WTC11 (cell line): ENCODE data around the gene AZU1. TPM values are rescaled to one million over a fixed set of nuclear protein-coding genes. Genes with fewer than 3 reads are reported as not detected.
A peak's percentile ranks its signal among the peaks of the same experiment; 100 is the strongest.

ENCODE experiments used
- ATAC-seq: fragments of 200-7000 bp; cut with Tn5 transposase; 2 replicates; pipeline ENCODE4 v1.10.0; 2021; ENCODE audit warnings: mild to moderate bottlenecking, moderate library complexity
- Bru-seq: library from RNA; stranded (reverse); fragments of 400-500 nt; gene quantifications from one replicate; lab custom pipeline; 2021; lab: Mats Ljungman, UMichigan
- CTCF ChIA-PET: fragments of 300-600 bp; sonication (Branson Sonifier 250); formaldehyde crosslinking; loops from one replicate; lab custom pipeline; 2021; ENCODE audit warnings: antibody characterized with exemption; lab: Charles Lee
- POLR2A ChIA-PET: fragments of 350-600 bp; sonication (Branson Sonifier 250); formaldehyde crosslinking; loops from one replicate; lab custom pipeline; 2021; ENCODE audit warnings: antibody characterized with exemption; lab: Charles Lee
- DNase-seq: peaks from one replicate; pipeline ENCODE4 v3.0.0; 2021; ENCODE audit warnings: low spot score
- H3K27ac Mint-ChIP-seq: 2 replicates; pipeline ENCODE4 v1.8.0; 2021; ENCODE audit warnings: mixed read lengths
- H3K27me3 Mint-ChIP-seq: 2 replicates; pipeline ENCODE4 v1.8.0; 2021; ENCODE audit warnings: low read depth, mild to moderate bottlenecking, moderate library complexity, mixed read lengths
- H3K36me3 Mint-ChIP-seq: 2 replicates; pipeline ENCODE4 v1.8.0; 2021; ENCODE audit warnings: mixed read lengths
- H3K4me1 Mint-ChIP-seq: 2 replicates; pipeline ENCODE4 v1.8.0; 2022; ENCODE audit warnings: mixed read lengths
- H3K4me3 Mint-ChIP-seq: 2 replicates; pipeline ENCODE4 v1.8.0; 2021; ENCODE audit warnings: mild to moderate bottlenecking, moderate library complexity, mixed read lengths
- H3K9me3 Mint-ChIP-seq: 2 replicates; pipeline ENCODE4 v1.8.0; 2021; ENCODE audit warnings: mixed read lengths
- ATF6 ChIP-seq: sonication (generic); formaldehyde crosslinking; IDR thresholded peaks from 2 replicates; pipeline ENCODE4 v1.8.1; 2023; ENCODE audit warnings: mild to moderate bottlenecking, missing genetic modification reagents
- CREM ChIP-seq: sonication (generic); formaldehyde crosslinking; IDR thresholded peaks from 2 replicates; pipeline ENCODE4 v1.8.1; 2022; ENCODE audit warnings: mild to moderate bottlenecking, missing genetic modification reagents, moderate library complexity
- ELF4 ChIP-seq: sonication (generic); formaldehyde crosslinking; IDR thresholded peaks from 2 replicates; pipeline ENCODE4 v1.8.1; 2022; ENCODE audit warnings: low read depth, mild to moderate bottlenecking, moderate library complexity, missing genetic modification reagents
- ETV6 ChIP-seq: sonication (generic); formaldehyde crosslinking; IDR thresholded peaks from 2 replicates; pipeline ENCODE4 v1.8.1; 2022; ENCODE audit warnings: mild to moderate bottlenecking, missing genetic modification reagents
- GABPB1 ChIP-seq: sonication (generic); formaldehyde crosslinking; IDR thresholded peaks from 2 replicates; pipeline ENCODE4 v1.8.1; 2023; ENCODE audit warnings: mild to moderate bottlenecking, missing genetic modification reagents
- NFYB ChIP-seq: sonication (generic); formaldehyde crosslinking; conservative IDR thresholded peaks from 2 replicates; pipeline ENCODE4 v1.8.0; 2022; ENCODE audit warnings: low read depth, missing genetic modification reagents
- NR1H2 ChIP-seq: sonication (generic); formaldehyde crosslinking; IDR thresholded peaks from 2 replicates; pipeline ENCODE4 v1.9.0; 2021; ENCODE audit warnings: mild to moderate bottlenecking, moderate library complexity, missing genetic modification reagents
- RELA ChIP-seq: sonication (generic); formaldehyde crosslinking; IDR thresholded peaks from 2 replicates; pipeline ENCODE4 v1.8.1; 2022; ENCODE audit warnings: missing genetic modification reagents, mild to moderate bottlenecking, borderline replicate concordance
- TCF7 ChIP-seq: sonication (generic); formaldehyde crosslinking; IDR thresholded peaks from 2 replicates; pipeline ENCODE4 v1.8.0; 2022; ENCODE audit warnings: mild to moderate bottlenecking, low read depth, missing genetic modification reagents, moderate library complexity
- ZNF219 ChIP-seq: sonication (generic); formaldehyde crosslinking; IDR thresholded peaks from 2 replicates; pipeline ENCODE4 v1.8.0; 2023; ENCODE audit warnings: missing genetic modification reagents, mild to moderate bottlenecking, borderline replicate concordance
- ZNF232 ChIP-seq: sonication (generic); formaldehyde crosslinking; IDR thresholded peaks from 2 replicates; pipeline ENCODE4 v1.8.0; 2022; ENCODE audit warnings: mild to moderate bottlenecking, missing genetic modification reagents
- ZNF263 ChIP-seq: sonication (generic); formaldehyde crosslinking; IDR thresholded peaks from 2 replicates; pipeline ENCODE4 v1.8.1; 2022; ENCODE audit warnings: low read depth, mild to moderate bottlenecking, moderate library complexity, missing genetic modification reagents
- ZNF425 ChIP-seq: fragments of 250-450 bp; sonication (Bioruptor Pico); conservative IDR thresholded peaks from 2 replicates; pipeline ENCODE4 v1.9.0; 2021; ENCODE audit warnings: mild to moderate bottlenecking
- long read RNA-seq, 3 experiments: library from RNA in 1 of 3; library from capped mRNA in 1 of 3; library from polyadenylated mRNA in 1 of 3; unstranded in 2 of 3; stranded (forward) in 1 of 3; transcript quantifications; one replicate each; pipeline ENCODE4 v2.0.0, GENCODE V29; 2021
- total RNA-seq: library from RNA; stranded (reverse); gene quantifications from 3 replicates; pipeline ENCODE4 v1.2.3, GENCODE V29; 2021
- TF ChIP-seq, protein P1 (sequence below): sonication (generic); formaldehyde crosslinking; IDR thresholded peaks from 2 replicates; pipeline ENCODE4 v1.8.1; 2022; ENCODE audit warnings: mild to moderate bottlenecking, moderate library complexity, missing genetic modification reagents
- TF ChIP-seq, protein P2 (sequence below): sonication (generic); formaldehyde crosslinking; IDR thresholded peaks from 2 replicates; pipeline ENCODE4 v1.8.0; 2022; ENCODE audit warnings: missing genetic modification reagents

Gene AZU1, protein sequence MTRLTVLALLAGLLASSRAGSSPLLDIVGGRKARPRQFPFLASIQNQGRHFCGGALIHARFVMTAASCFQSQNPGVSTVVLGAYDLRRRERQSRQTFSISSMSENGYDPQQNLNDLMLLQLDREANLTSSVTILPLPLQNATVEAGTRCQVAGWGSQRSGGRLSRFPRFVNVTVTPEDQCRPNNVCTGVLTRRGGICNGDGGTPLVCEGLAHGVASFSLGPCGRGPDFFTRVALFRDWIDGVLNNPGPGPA
- 1.2 to 3.3 TPM (median 2.5 TPM) in 3 replicates for total RNA-seq
- percentile 25 among the genes with signal in this experiment for Bru-seq, nascent RNA
- long read RNA-seq, experiment 1, result 0 reads
- long read RNA-seq, experiment 2, result 0 reads
- long read RNA-seq, experiment 3, result 0 reads

DNA sequence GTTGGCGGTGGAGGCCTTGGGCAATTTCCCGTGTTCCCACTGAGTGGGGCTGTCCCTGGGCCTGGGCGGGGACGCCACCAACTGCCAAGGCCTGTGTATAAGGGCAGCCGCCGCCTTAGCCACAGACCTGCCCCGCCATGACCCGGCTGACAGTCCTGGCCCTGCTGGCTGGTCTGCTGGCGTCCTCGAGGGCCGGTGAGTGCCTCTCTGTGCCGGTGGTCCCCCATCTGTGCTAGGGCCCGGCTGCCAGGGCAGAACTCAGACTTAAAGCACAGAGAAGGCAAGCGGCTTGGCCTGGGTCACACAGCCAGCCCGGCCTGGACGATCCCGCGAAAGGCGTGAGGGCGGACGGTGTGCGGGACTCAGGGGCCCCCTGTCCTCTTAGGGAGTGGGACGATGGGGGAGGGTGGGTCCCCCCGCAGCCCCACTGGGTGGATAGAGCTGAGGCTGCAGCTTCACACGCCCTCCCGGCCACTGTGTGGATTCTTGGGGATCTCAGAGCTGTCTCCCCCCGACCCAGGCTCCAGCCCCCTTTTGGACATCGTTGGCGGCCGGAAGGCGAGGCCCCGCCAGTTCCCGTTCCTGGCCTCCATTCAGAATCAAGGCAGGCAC is at the start of gene AZU1:
TSS of gene AZU1 (plus strand) at position 128 of the 612 bp plus-strand sequence. CDS start at position 138, 10 bp downstream.
- Mint-ChIP-seq H3K9me3 (no peaks in the 10 kb centered on the region), H3K4me3 (no peak within 1 kb of the TSS), H3K27ac (no peak within 1 kb of the TSS), H3K27me3 (no peaks in the 10 kb centered on the region), H3K4me1 (peaks cover 7% of the 10 kb centered on the region), H3K36me3 (no peaks in the 10 kb centered on the region)
- ChIA-PET POLR2A (no interaction called here), CTCF (no interaction called here)
- TF ChIP-seq, protein P1, sequence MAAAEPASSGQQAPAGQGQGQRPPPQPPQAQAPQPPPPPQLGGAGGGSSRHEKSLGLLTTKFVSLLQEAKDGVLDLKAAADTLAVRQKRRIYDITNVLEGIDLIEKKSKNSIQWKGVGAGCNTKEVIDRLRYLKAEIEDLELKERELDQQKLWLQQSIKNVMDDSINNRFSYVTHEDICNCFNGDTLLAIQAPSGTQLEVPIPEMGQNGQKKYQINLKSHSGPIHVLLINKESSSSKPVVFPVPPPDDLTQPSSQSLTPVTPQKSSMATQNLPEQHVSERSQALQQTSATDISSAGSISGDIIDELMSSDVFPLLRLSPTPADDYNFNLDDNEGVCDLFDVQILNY (CRISPR knock-in tag), result no peak
- no peak for TF ChIP-seq RELA (CRISPR knock-in tag)
- no peak; the same call in 1 of the 2 replicates for ATAC-seq
- DNase-seq, result no peak

DNA sequence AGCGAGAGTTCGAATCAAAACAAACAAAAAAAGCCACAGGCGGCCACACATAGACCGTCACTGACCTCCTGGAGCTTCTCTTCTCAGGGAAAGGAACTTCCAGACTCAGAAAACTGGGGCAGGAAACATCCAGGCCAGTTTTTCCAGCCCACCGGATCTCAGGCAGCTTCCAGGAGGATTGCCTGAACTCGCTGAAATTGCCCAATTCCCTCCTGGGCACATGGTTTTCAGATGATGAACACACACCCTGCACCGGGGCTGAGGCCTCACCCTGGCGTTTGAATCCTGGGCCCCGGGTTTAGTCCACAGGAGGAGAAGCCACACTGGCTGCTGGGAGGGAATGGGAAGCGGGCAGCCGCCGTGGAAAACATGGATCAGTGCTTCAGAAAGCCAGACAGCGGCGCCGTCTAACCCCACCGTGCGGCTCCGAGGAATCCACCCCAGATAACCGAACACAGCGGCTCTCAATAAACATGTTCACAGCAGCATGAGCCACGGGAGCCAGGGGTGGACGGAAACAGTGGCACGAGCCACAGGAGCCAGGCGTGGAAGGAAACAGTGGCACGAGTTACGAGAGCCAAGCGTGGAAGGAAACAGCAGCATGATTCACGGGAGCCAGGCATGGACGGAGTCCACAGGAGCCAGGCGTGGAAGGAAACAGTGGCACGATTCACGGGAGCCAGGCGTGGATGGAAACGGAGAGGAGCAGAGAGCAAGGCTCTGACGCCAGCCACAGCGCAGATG is 48.6 kb upstream of the AZU1 start:
- Mint-ChIP-seq H3K4me3 (no peak overlapping the region), H3K4me1 (peaks cover 24% of the 10 kb centered on the region), H3K9me3 (no peaks in the 10 kb centered on the region), H3K27ac (no peak overlapping the region), H3K36me3 (no peaks in the 10 kb centered on the region), H3K27me3 (no peaks in the 10 kb centered on the region)
- POLR2A ChIA-PET, result no interaction called here
- ATAC-seq, result no peak
- no peak for DNase-seq
- CTCF ChIA-PET, result no interaction called here
- TF ChIP-seq, protein P2, sequence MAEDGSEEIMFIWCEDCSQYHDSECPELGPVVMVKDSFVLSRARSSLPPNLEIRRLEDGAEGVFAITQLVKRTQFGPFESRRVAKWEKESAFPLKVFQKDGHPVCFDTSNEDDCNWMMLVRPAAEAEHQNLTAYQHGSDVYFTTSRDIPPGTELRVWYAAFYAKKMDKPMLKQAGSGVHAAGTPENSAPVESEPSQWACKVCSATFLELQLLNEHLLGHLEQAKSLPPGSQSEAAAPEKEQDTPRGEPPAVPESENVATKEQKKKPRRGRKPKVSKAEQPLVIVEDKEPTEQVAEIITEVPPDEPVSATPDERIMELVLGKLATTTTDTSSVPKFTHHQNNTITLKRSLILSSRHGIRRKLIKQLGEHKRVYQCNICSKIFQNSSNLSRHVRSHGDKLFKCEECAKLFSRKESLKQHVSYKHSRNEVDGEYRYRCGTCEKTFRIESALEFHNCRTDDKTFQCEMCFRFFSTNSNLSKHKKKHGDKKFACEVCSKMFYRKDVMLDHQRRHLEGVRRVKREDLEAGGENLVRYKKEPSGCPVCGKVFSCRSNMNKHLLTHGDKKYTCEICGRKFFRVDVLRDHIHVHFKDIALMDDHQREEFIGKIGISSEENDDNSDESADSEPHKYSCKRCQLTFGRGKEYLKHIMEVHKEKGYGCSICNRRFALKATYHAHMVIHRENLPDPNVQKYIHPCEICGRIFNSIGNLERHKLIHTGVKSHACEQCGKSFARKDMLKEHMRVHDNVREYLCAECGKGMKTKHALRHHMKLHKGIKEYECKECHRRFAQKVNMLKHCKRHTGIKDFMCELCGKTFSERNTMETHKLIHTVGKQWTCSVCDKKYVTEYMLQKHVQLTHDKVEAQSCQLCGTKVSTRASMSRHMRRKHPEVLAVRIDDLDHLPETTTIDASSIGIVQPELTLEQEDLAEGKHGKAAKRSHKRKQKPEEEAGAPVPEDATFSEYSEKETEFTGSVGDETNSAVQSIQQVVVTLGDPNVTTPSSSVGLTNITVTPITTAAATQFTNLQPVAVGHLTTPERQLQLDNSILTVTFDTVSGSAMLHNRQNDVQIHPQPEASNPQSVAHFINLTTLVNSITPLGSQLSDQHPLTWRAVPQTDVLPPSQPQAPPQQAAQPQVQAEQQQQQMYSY (CRISPR knock-in tag), result peak; percentile 92
- no peak for TF ChIP-seq ZNF263 (CRISPR knock-in tag)
- TF ChIP-seq GABPB1, result peak; percentile 81
- no peak for TF ChIP-seq ZNF232 (CRISPR knock-in tag)
- no peak for TF ChIP-seq NFYB (CRISPR knock-in tag)
- no peak for TF ChIP-seq ZNF425
- no peak for TF ChIP-seq ATF6 (CRISPR knock-in tag)

GRCh38 chr19:780935-781334 is 46.7 kb upstream of the AZU1 start:
- DNase-seq, result no peak
- Mint-ChIP-seq H3K4me1 (peaks cover 24% of the 10 kb centered on the region), H3K4me3 (no peak overlapping the region), H3K36me3 (no peaks in the 10 kb centered on the region), H3K9me3 (no peaks in the 10 kb centered on the region), H3K27ac (no peak overlapping the region), H3K27me3 (no peaks in the 10 kb centered on the region)
- ChIA-PET CTCF (interaction anchor here (1.8 kb wide), 1 partner anchor 8 kb away, joined by 9 read pairs; no protein-coding TSS in a partner anchor), POLR2A (interaction anchor here (0.6 kb wide), 1 partner anchor 85 kb away, joined by 3 read pairs; no protein-coding TSS in a partner anchor)
- ATAC-seq, result no peak
- no peak for TF ChIP-seq ELF4
- TF ChIP-seq NR1H2 (CRISPR knock-in tag), result no peak
- TF ChIP-seq ETV6 (CRISPR knock-in tag), result no peak
- no peak for TF ChIP-seq ZNF219 (CRISPR knock-in tag)
- TF ChIP-seq NFYB (CRISPR knock-in tag), result no peak
- no peak for TF ChIP-seq CREM (CRISPR knock-in tag)
- no peak for TF ChIP-seq GABPB1
- no peak for TF ChIP-seq TCF7
